PFSK-1 (cell line): Measurements from ENCODE around the gene DEPDC4.

Source experiments
- FOXP2 ChIP-seq: optimal IDR thresholded peaks from 2 replicates; pipeline ENCODE3; 2011; ENCODE audit warnings: borderline replicate concordance, control low read depth, inconsistent platforms; ENCODE audit not compliant: insufficient read depth; ENCODE audit errors: extremely low read length, extremely low read depth
- POLR2AphosphoS5 ChIP-seq: IDR thresholded peaks from 2 replicates; pipeline ENCODE4 v1.6.1; 2012; ENCODE audit warnings: low read depth, mild to moderate bottlenecking, control low read depth, low read length, moderate library complexity
- SIN3A ChIP-seq: IDR thresholded peaks from 2 replicates; pipeline ENCODE4 v1.6.1; 2012; ENCODE audit warnings: mild to moderate bottlenecking, low read length, moderate library complexity, borderline replicate concordance; ENCODE audit not compliant: insufficient read depth
- TAF1 ChIP-seq: IDR thresholded peaks from 2 replicates; pipeline ENCODE4 v1.6.1; 2012; ENCODE audit warnings: low read length, control low read depth, borderline replicate concordance; ENCODE audit not compliant: insufficient read depth
- TF ChIP-seq, protein P1 (sequence below), 2 experiments: IDR thresholded peaks; 2 replicates each; pipeline versions ENCODE4 v1.6.1 to v1.8.0; 2011 to 2012; ENCODE audit warnings: low read depth in 2 of 2, low read length in 2 of 2, control low read depth in 1 of 2, inconsistent platforms in 1 of 2, mild to moderate bottlenecking in 1 of 2, moderate library complexity in 1 of 2; ENCODE audit not compliant: insufficient read depth in 1 of 2

The DEPDC4 gene

DNA sequence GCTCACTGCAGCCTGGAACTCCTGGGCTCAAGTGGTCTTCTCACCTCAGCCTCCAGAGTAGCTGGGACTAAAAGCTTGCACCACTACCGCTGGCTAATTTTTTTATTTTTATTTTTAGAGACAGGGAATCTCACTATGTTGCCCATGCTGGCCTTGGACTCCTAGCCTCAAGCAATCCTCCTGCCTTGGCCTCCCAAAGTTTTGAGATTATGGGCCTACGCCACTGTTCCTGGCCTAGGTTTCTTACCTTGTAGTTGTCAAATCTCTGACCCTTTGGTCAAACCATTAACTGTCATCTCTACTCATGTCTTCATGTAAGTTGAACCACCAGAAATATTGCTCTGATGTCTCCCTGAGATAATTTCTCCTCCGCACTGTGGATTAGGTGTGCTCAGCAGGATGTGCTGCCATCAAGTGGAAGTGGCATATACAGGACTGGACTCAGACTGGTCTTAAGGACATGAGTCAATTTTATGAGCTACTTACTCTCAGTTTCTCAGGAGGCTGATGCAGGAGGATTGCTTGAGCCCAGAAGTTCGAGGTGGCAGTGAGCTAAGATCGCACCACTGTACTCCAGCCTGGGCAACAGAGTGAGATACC lies 37.7 kb downstream of the DEPDC4 start:
- TF ChIP-seq SIN3A (no peak), TAF1 (no peak), FOXP2 (no peak), POLR2AphosphoS5 (no peak)
- TF ChIP-seq, protein P1, sequence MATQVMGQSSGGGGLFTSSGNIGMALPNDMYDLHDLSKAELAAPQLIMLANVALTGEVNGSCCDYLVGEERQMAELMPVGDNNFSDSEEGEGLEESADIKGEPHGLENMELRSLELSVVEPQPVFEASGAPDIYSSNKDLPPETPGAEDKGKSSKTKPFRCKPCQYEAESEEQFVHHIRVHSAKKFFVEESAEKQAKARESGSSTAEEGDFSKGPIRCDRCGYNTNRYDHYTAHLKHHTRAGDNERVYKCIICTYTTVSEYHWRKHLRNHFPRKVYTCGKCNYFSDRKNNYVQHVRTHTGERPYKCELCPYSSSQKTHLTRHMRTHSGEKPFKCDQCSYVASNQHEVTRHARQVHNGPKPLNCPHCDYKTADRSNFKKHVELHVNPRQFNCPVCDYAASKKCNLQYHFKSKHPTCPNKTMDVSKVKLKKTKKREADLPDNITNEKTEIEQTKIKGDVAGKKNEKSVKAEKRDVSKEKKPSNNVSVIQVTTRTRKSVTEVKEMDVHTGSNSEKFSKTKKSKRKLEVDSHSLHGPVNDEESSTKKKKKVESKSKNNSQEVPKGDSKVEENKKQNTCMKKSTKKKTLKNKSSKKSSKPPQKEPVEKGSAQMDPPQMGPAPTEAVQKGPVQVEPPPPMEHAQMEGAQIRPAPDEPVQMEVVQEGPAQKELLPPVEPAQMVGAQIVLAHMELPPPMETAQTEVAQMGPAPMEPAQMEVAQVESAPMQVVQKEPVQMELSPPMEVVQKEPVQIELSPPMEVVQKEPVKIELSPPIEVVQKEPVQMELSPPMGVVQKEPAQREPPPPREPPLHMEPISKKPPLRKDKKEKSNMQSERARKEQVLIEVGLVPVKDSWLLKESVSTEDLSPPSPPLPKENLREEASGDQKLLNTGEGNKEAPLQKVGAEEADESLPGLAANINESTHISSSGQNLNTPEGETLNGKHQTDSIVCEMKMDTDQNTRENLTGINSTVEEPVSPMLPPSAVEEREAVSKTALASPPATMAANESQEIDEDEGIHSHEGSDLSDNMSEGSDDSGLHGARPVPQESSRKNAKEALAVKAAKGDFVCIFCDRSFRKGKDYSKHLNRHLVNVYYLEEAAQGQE (IDR thresholded peaks at IDR 0.05; ENCODE audit: insufficient read depth in 1 of 2, low read depth in 2 of 2, low read length in 2 of 2) = no peak

DNA sequence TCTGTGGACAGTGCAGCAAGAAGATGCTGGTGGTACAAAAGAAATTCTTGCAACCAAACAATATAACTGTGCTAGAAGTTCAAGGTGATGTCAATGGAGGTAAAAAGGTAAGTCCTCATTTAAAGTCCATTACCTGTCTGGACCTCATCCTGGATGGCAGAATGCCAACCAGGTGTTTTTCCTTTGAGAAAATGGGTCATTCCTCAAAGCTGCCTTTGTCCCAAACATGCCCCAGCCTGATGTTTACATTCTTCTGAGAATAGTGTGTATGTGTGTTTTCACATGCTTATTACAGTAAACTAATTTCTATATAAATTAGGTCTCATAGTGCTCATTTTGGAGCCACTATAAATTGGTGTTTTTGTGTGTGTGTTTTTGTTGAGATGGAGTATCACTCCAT lies 41.4 kb downstream of the DEPDC4 start:
- TF ChIP-seq FOXP2 = no peak
- no peak for TF ChIP-seq SIN3A
- TF ChIP-seq, protein P1 (IDR thresholded peaks at IDR 0.05; ENCODE audit: insufficient read depth in 1 of 2, low read depth in 2 of 2, low read length in 2 of 2) = no peak
- no peak for TF ChIP-seq TAF1
- no peak for TF ChIP-seq POLR2AphosphoS5

DNA sequence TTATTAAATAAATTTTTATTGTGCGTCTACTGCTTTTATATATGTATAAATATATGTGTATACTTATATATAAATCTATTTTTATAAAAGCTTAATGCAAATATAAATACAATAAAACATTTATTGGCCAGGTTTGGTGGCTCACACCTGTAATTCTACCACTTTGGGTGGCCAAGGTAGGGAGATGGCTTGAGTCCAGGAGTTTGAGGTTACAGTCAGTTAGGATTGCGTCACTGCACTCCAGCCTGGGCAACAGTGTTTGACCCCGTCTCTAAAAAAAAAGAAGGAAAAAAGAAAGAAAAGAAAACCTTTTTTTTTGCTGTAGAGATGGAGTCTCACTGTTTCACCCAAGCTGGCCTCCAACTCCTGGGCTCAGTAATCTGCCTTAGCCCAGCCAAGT lies 45.4 kb downstream of the DEPDC4 start:
- TF ChIP-seq, protein P1 (IDR thresholded peaks at IDR 0.05; ENCODE audit: insufficient read depth in 1 of 2, low read depth in 2 of 2, low read length in 2 of 2) = no peak
- TF ChIP-seq POLR2AphosphoS5 (no peak), FOXP2 (no peak), SIN3A (no peak), TAF1 (no peak)

- TF ChIP-seq, protein P1 (IDR thresholded peaks at IDR 0.05; ENCODE audit: insufficient read depth in 1 of 2, low read depth in 2 of 2, low read length in 2 of 2) = no peak
- TF ChIP-seq SIN3A (no peak), FOXP2 (no peak), POLR2AphosphoS5 (no peak), TAF1 (no peak)
Observed at GRCh38 chr12:100219328-100220109, 47.4 kb downstream of the DEPDC4 start.

- TF ChIP-seq, protein P1 (IDR thresholded peaks at IDR 0.05; ENCODE audit: insufficient read depth in 1 of 2, low read depth in 2 of 2, low read length in 2 of 2) = no peak
- TF ChIP-seq POLR2AphosphoS5 (no peak), FOXP2 (no peak), TAF1 (no peak), SIN3A (no peak)
Observed at GRCh38 chr12:100216337-100216736, 50.5 kb downstream of the DEPDC4 start.
